Measurements from ENCODE around the gene MED15.

- TF ChIP-seq POLR2A (IDR thresholded peaks at IDR 0.05) (no peak), CTCF (IDR thresholded peaks at IDR 0.05) (no peak), POLR2AphosphoS5 (IDR thresholded peaks at IDR 0.05) (no peak)
These were observed 16.6 kb downstream of the MED15 start for GRCh38 chr22:20524004-20524481.
